Measurements from ENCODE around the gene CUL4A.

CUL4A gene

GRCh38 chr13:113295776-113296175, 86.4 kb downstream of the CUL4A start:
- TF ChIP-seq CTCF (IDR thresholded peaks at IDR 0.05; ENCODE audit: insufficient read depth, low read length, poor library complexity, severe bottlenecking), result no peak
- DNase-seq (ENCODE audit: extremely low read depth, insufficient read length), result no peak
- H3K27me3 ChIP-seq (replicated peaks; ENCODE audit: control insufficient read depth, insufficient read depth, low read length), result no peaks in the 10 kb centered on the region
- H3K36me3 ChIP-seq (ENCODE audit: control insufficient read depth, insufficient read depth, low read length), result no peaks in the 10 kb centered on the region
- H3K4me3 ChIP-seq (replicated peaks; ENCODE audit: low read depth, low read length), result no peak overlapping the region

- H3K27me3 ChIP-seq (replicated peaks; ENCODE audit: control insufficient read depth, insufficient read depth, low read length), result no peaks in the 10 kb centered on the region
- DNase-seq (ENCODE audit: extremely low read depth, insufficient read length), result peak; percentile 100
- H3K36me3 ChIP-seq (ENCODE audit: control insufficient read depth, insufficient read depth, low read length), result no peaks in the 10 kb centered on the region
- peak within 1 kb of the TSS; percentile 74 for H3K4me3 ChIP-seq (replicated peaks; ENCODE audit: low read depth, low read length)
- TF ChIP-seq CTCF (IDR thresholded peaks at IDR 0.05; ENCODE audit: insufficient read depth, low read length, poor library complexity, severe bottlenecking), result no peak
Measured at GRCh38 chr13:113296823-113297369, 87.5 kb downstream of the CUL4A start, which contains the start of gene LAMP1. LAMP1 (plus strand) TSS chr13:113297239; CDS start chr13:113297435, 196 bp downstream.

GRCh38 chr13:113297370-113298042, 88.1 kb downstream of the CUL4A start:
- H3K4me3 ChIP-seq (replicated peaks; ENCODE audit: low read depth, low read length), result peak overlapping the region; percentile 74
- no peaks in the 10 kb centered on the region for H3K27me3 ChIP-seq (replicated peaks; ENCODE audit: control insufficient read depth, insufficient read depth, low read length)
- peaks cover under 1% of the 10 kb centered on the region; the same call in 1 of the 2 replicates for H3K36me3 ChIP-seq (ENCODE audit: control insufficient read depth, insufficient read depth, low read length)
- peak; percentile 64 for DNase-seq (ENCODE audit: extremely low read depth, insufficient read length)
- no peak for TF ChIP-seq CTCF (IDR thresholded peaks at IDR 0.05; ENCODE audit: insufficient read depth, low read length, poor library complexity, severe bottlenecking)

- H3K36me3 ChIP-seq (ENCODE audit: control insufficient read depth, insufficient read depth, low read length), result peaks cover 8% of the 10 kb centered on the region
- DNase-seq (ENCODE audit: extremely low read depth, insufficient read length), result no peak
- no peaks in the 10 kb centered on the region for H3K27me3 ChIP-seq (replicated peaks; ENCODE audit: control insufficient read depth, insufficient read depth, low read length)
- H3K4me3 ChIP-seq (replicated peaks; ENCODE audit: low read depth, low read length), result peak overlapping the region; percentile 74
- TF ChIP-seq CTCF (IDR thresholded peaks at IDR 0.05; ENCODE audit: insufficient read depth, low read length, poor library complexity, severe bottlenecking), result no peak
Measured at GRCh38 chr13:113298043-113298945, 88.9 kb downstream of the CUL4A start.

GRCh38 chr13:113299951-113300350, 90.5 kb downstream of the CUL4A start:
- Histone ChIP-seq H3K36me3 (ENCODE audit: control insufficient read depth, insufficient read depth, low read length) (peaks cover 8% of the 10 kb centered on the region), H3K27me3 (replicated peaks; ENCODE audit: control insufficient read depth, insufficient read depth, low read length) (no peaks in the 10 kb centered on the region), H3K4me3 (replicated peaks; ENCODE audit: low read depth, low read length) (no peak overlapping the region)
- TF ChIP-seq CTCF (IDR thresholded peaks at IDR 0.05; ENCODE audit: insufficient read depth, low read length, poor library complexity, severe bottlenecking), result no peak
- DNase-seq (ENCODE audit: extremely low read depth, insufficient read length), result peak; percentile 57

Measured in GM06990 (cell line).